Activated CD8-positive, alpha-beta memory T cell treated with anti-CD3 and anti-CD28 coated beads for 36 hours (primary cell): Measurements from ENCODE around the gene IFIT5. TPM values are rescaled to one million over a fixed set of nuclear protein-coding genes. Genes with fewer than 3 reads are reported as not detected.

Source experiments
- CTCF ChIA-PET: fragments of 350-600 bp; sonication (Branson Sonifier 250); formaldehyde crosslinking; loops from one replicate; lab custom pipeline; 2021; ENCODE audit warnings: antibody characterized with exemption; lab: Charles Lee
- POLR2A ChIA-PET: fragments of 350-600 bp; sonication (Branson Sonifier 250); formaldehyde crosslinking; loops from one replicate; lab custom pipeline; 2021; ENCODE audit warnings: antibody characterized with exemption; lab: Charles Lee
- total RNA-seq, 2 experiments: library from RNA; stranded (reverse); gene quantifications; one replicate each; pipeline ENCODE4 v1.2.3, GENCODE V29; 2021

The IFIT5 gene
- total RNA-seq, 2 experiments from 2014 or later = 6.4 to 6.5 TPM

- ChIA-PET CTCF (no interaction called here), POLR2A (no interaction called here)
These were observed 55.1 kb downstream of the IFIT5 start for GRCh38 chr10:89469517-89469916.

Other genes with a start within 250 kb of the IFIT5 start
- gene CH25H, start 207.3 kb upstream of the IFIT5 start, total RNA-seq = not detected
- gene LIPA, start 162.8 kb upstream of the IFIT5 start, total RNA-seq = 10 to 100 TPM; 17.5 to 18.3 TPM
- 1 to 10 TPM; 1.2 to 1.3 TPM for gene IFIT2, start 112.5 kb upstream of the IFIT5 start, total RNA-seq
- gene IFIT3, start 86.6 kb upstream of the IFIT5 start, total RNA-seq = under 1 TPM; 0.70 to 0.80 TPM
- not detected for gene IFIT1B, start 36.5 kb upstream of the IFIT5 start, total RNA-seq
- gene IFIT1, start 21.9 kb upstream of the IFIT5 start, total RNA-seq = under 1 TPM; 0.25 to 0.27 TPM
- not detected for gene SLC16A12, start 121.0 kb downstream of the IFIT5 start, total RNA-seq
- gene PANK1, start 230.7 kb downstream of the IFIT5 start, total RNA-seq = 1 to 10 TPM; 3.1 to 3.5 TPM